HepG2 (cell line): ENCODE results near the gene SP5.

Experiments used
- MAFK ChIP-seq, 2 experiments: IDR thresholded peaks in 1 of 2; conservative IDR thresholded peaks in 1 of 2; 2 replicates each; pipeline ENCODE4 v1.6.1; 2011; ENCODE audit warnings: improper control_type of control experiment in 2 of 2, low read length in 2 of 2
- RNF2 ChIP-seq: fragments of 450-650 bp; conservative IDR thresholded peaks from 2 replicates; pipeline ENCODE4 v1.6.1; 2016; ENCODE audit warnings: low read depth
- TFDP2 ChIP-seq: sonication (generic); formaldehyde crosslinking; IDR thresholded peaks from 2 replicates; pipeline ENCODE4 v1.4.0; 2020; ENCODE audit warnings: missing genetic modification reagents
- TF ChIP-seq, protein P1 (sequence below): IDR thresholded peaks from 2 replicates; pipeline ENCODE4 v1.6.1; 2012; ENCODE audit warnings: low read length, improper control_type of control experiment

GRCh38 chr2:170742896-170743529, 27.9 kb downstream of the SP5 start:
- TF ChIP-seq RNF2, result no peak
- TF ChIP-seq, protein P1, sequence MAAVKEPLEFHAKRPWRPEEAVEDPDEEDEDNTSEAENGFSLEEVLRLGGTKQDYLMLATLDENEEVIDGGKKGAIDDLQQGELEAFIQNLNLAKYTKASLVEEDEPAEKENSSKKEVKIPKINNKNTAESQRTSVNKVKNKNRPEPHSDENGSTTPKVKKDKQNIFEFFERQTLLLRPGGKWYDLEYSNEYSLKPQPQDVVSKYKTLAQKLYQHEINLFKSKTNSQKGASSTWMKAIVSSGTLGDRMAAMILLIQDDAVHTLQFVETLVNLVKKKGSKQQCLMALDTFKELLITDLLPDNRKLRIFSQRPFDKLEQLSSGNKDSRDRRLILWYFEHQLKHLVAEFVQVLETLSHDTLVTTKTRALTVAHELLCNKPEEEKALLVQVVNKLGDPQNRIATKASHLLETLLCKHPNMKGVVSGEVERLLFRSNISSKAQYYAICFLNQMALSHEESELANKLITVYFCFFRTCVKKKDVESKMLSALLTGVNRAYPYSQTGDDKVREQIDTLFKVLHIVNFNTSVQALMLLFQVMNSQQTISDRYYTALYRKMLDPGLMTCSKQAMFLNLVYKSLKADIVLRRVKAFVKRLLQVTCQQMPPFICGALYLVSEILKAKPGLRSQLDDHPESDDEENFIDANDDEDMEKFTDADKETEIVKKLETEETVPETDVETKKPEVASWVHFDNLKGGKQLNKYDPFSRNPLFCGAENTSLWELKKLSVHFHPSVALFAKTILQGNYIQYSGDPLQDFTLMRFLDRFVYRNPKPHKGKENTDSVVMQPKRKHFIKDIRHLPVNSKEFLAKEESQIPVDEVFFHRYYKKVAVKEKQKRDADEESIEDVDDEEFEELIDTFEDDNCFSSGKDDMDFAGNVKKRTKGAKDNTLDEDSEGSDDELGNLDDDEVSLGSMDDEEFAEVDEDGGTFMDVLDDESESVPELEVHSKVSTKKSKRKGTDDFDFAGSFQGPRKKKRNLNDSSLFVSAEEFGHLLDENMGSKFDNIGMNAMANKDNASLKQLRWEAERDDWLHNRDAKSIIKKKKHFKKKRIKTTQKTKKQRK, result no peak
- TF ChIP-seq TFDP2, result no peak
- TF ChIP-seq MAFK (conservative IDR thresholded peaks at IDR 0.05 in 1 of 2, IDR thresholded peaks at IDR 0.05 in 1 of 2; ENCODE audit: low read length in 2 of 2), result no peak
